ENCODE data around the gene MED25. TPM values are rescaled to one million over a fixed set of nuclear protein-coding genes. Genes with fewer than 3 reads are reported as not detected.

Gene MED25
- total and polyA plus RNA-seq, 9 of the 15 experiments (the other 6 are each of a cell fraction or from before 2014, with no cell fraction given), result 4.1 to 93.9 (median 19.3) TPM

- no peak for TF ChIP-seq USF2 (CRISPR knock-in tag; IDR thresholded peaks at IDR 0.05)
- no peak for TF ChIP-seq SETDB1 (IDR thresholded peaks at IDR 0.05; ENCODE audit: low read length)
- TF ChIP-seq ZNF395 (CRISPR knock-in tag; IDR thresholded peaks at IDR 0.05), result 0 out of 2 replicates have a peak, but pooled peaks have one; percentile 32
- no peak for TF ChIP-seq RBM25 (IDR thresholded peaks at IDR 0.05; ENCODE audit: low read depth, low read length, severe bottlenecking)
- no peak for TF ChIP-seq ZNF174 (CRISPR knock-in tag; IDR thresholded peaks at IDR 0.05)
- TF ChIP-seq SRSF1 (IDR thresholded peaks at IDR 0.05; ENCODE audit: low read depth, low read length), result no peak
- TF ChIP-seq PKNOX1 (IDR thresholded peaks at IDR 0.05), result peak; percentile 62; the same call in 1 of the 2 replicates
- no peak for TF ChIP-seq KHSRP (IDR thresholded peaks at IDR 0.05)
- peak; percentile 52 for TF ChIP-seq TBP (optimal IDR thresholded peaks at IDR 0.05; ENCODE audit: low read depth, low read length)
- no peak for TF ChIP-seq ZFP91 (CRISPR knock-in tag; IDR thresholded peaks at IDR 0.05)
- no peak for TF ChIP-seq SREBF1 (IDR thresholded peaks at IDR 0.05; ENCODE audit: borderline replicate concordance, low read depth, low read length)
- TF ChIP-seq PHB (CRISPR knock-in tag; IDR thresholded peaks at IDR 0.05), result no peak
- peak; percentile 62; the same call in 1 of the 2 replicates for TF ChIP-seq DIDO1 (tag; IDR thresholded peaks at IDR 0.05; ENCODE audit: low read depth)
- TF ChIP-seq CEBPB (tag; IDR thresholded peaks at IDR 0.05), result no peak
- TF ChIP-seq NUFIP1 (IDR thresholded peaks at IDR 0.05; ENCODE audit: partially characterized antibody), result no peak
- no peak for TF ChIP-seq FOXJ2 (tag; IDR thresholded peaks at IDR 0.05)
- TF ChIP-seq NCOA6 (IDR thresholded peaks at IDR 0.05), result no peak
- no peak for TF ChIP-seq RBM15 (IDR thresholded peaks at IDR 0.05; ENCODE audit: insufficient read depth, low read length)
- TF ChIP-seq POLR2AphosphoS5 (IDR thresholded peaks at IDR 0.05; ENCODE audit: control insufficient read depth, insufficient read depth, low read depth, low read length), result 0 out of 2 replicates have a peak, but pooled peaks have one; percentile 65
Observed at GRCh38 chr19:49866933-49867782, 49.1 kb downstream of the MED25 start, which contains the start of gene PNKP (continued).

All from K562 (cell line).